GM18870 (cell line): ENCODE results near the gene OR9A2.
A peak's percentile ranks its signal among the peaks of the same experiment; 100 is the strongest.

ENCODE experiments used
- ATAC-seq: cut with Tn5 transposase; IDR thresholded peaks from one replicate; pipeline ENCODE4 v1.9.1; 2021; ENCODE audit warnings: moderate library complexity; ENCODE audit not compliant: unreplicated experiment

Gene OR9A2

GRCh38 chr7:143023047-143023446 lies 3.9 kb downstream of the OR9A2 start:
- no peak for ATAC-seq

- ATAC-seq, result no peak
Observed at GRCh38 chr7:143018931-143019330, 8.0 kb downstream of the OR9A2 start.

GRCh38 chr7:143016996-143017395 lies 9.9 kb downstream of the OR9A2 start:
- ATAC-seq, result no peak

GRCh38 chr7:143015926-143016490 lies 10.9 kb downstream of the OR9A2 start:
- no peak for ATAC-seq

GRCh38 chr7:143015084-143015483 lies 11.8 kb downstream of the OR9A2 start:
- ATAC-seq, result peak; percentile 76

- ATAC-seq, result no peak
Observed at GRCh38 chr7:143013893-143014292, 13.0 kb downstream of the OR9A2 start.

- no peak for ATAC-seq
Observed at GRCh38 chr7:143013473-143013872, 13.5 kb downstream of the OR9A2 start.

GRCh38 chr7:143012409-143012808 lies 14.5 kb downstream of the OR9A2 start:
- no peak for ATAC-seq

- ATAC-seq, result no peak
Observed at GRCh38 chr7:143012001-143012400, 14.9 kb downstream of the OR9A2 start.

- peak; percentile 67 for ATAC-seq
Observed at GRCh38 chr7:143008007-143008901, 18.7 kb downstream of the OR9A2 start.

- no peak for ATAC-seq
Observed at GRCh38 chr7:143005632-143006260, 21.2 kb downstream of the OR9A2 start.

GRCh38 chr7:143003393-143004051 lies 23.4 kb downstream of the OR9A2 start:
- peak; percentile 70 for ATAC-seq

- ATAC-seq, result no peak
Observed at GRCh38 chr7:143002898-143003297, 24.0 kb downstream of the OR9A2 start.

GRCh38 chr7:143002106-143002505 lies 24.8 kb downstream of the OR9A2 start:
- no peak for ATAC-seq

- no peak for ATAC-seq
Observed at GRCh38 chr7:143000648-143001047, 26.3 kb downstream of the OR9A2 start.

- no peak for ATAC-seq
Observed at GRCh38 chr7:142999793-143000192, 27.1 kb downstream of the OR9A2 start.

GRCh38 chr7:142998966-142999365 lies 28.0 kb downstream of the OR9A2 start:
- ATAC-seq, result no peak

- ATAC-seq, result no peak
Observed at GRCh38 chr7:142997456-142997989, 29.4 kb downstream of the OR9A2 start.

- ATAC-seq, result no peak
Observed at GRCh38 chr7:142992427-142992826, 34.5 kb downstream of the OR9A2 start.

- no peak for ATAC-seq
Observed at GRCh38 chr7:142984297-142984696, 42.6 kb downstream of the OR9A2 start.

- ATAC-seq, result no peak
Observed at GRCh38 chr7:142983825-142984224, 43.1 kb downstream of the OR9A2 start.
